GM23248 (cell line): ENCODE results near the gene ZNF189.

Experiments used
- EZH2 ChIP-seq: fragments of 200-600 bp; sonication (generic); IDR thresholded peaks from 2 replicates; pipeline ENCODE4 v1.6.1; 2018; ENCODE audit warnings: antibody characterized with exemption, mild to moderate bottlenecking; ENCODE audit not compliant: insufficient read depth, poor library complexity, severe bottlenecking
- EZH2phosphoT487 ChIP-seq: fragments of 200-600 bp; sonication (generic); IDR thresholded peaks from 2 replicates; pipeline ENCODE4 v1.6.1; 2018; ENCODE audit warnings: antibody characterized with exemption, moderate library complexity, mild to moderate bottlenecking, low read depth; ENCODE audit not compliant: insufficient read depth

GRCh38 chr9:101387871-101388506 is 10.7 kb upstream of the ZNF189 start:
- TF ChIP-seq EZH2phosphoT487 = no peak
- no peak for TF ChIP-seq EZH2
